ENCODE measurements around the gene MGME1. TPM values are rescaled to one million over a fixed set of nuclear protein-coding genes. Genes with fewer than 3 reads are reported as not detected.

Gene MGME1
- polyA plus RNA-seq, 3 donors: 40.1 to 46.0 (median 41.4) TPM

DNA sequence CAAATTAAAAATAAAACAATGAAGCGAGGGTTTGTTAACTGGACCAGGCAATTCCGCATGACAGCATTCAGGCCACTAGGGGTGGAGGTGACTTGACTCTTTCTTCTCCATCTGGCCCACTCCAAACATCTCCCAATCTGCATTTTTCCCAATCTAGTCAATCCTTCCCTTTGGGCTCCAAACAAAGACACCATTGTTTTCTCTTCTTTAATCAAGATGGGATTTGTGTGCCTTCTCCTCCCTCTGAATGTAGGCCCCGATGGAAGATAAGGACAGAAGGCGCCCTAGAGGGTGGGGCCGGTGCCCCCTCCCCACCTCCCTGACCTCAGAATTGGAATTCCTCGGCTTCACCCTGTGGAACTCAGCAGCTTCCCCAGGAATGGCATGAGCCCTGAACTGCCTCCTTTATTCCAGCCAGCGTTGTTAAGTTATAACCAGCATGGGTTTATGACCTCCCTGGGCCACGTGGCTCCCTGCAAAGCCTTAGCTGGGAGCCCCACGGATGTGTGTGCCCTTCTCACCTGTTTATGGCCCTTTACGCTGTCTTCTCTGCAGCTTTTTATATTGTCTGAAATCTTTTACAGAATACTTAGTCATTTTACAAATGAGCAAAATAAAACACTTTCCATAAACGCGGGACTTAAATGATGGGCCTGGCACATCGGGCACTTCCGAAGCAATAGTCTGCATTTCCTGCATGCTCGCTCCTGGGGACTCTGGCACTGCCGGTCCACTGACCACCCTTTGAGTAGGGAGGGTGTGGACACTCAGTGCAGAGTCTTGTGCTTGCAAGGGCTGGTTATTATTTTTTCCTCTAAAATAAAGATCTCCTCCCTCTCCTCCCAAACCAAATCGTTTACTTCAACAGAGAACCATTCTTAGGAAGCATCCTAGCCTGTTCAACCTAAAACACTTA, 64.4 kb downstream of the MGME1 start:
- DNase-seq (ENCODE audit: extremely low read depth in 1 of 11, low read depth in 9 of 11, low spot score in 4 of 11): no peak

GRCh38 chr20:18034039-18034438, 65.2 kb downstream of the MGME1 start:
- DNase-seq (ENCODE audit: extremely low read depth in 1 of 11, low read depth in 9 of 11, low spot score in 4 of 11): no peak

DNA sequence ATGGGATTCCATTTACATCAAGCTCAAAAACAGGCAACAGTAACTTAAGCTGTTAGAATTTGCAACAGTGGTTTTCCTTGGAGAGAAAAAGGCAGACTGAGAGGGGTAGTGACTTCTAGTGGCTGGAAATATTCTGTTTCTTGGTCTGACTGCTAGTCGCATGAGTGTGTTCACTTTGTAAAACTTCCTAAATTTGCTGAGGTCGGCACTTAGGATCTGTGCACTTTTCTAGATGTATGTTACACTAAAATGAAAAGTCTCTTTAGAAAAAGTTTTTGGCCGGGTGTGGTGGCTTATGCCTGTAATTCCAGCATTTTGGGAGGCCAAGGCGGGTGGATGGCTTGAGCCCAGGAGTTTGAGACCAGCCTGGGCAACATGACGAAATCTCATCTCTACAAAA, 70.2 kb downstream of the MGME1 start:
- no peak for DNase-seq (ENCODE audit: extremely low read depth in 1 of 11, low read depth in 9 of 11, low spot score in 4 of 11)

Other genes starting within 250 kb of the MGME1 start
- gene SNX5, start 224 bp upstream of the MGME1 start, polyA plus RNA-seq (ENCODE audit: insufficient read length in 3 of 3): 100 to 1,000 TPM; 209 to 251 (median 235) TPM
- 1 to 10 TPM in 2 of 3 donors, under 1 TPM in 1; 0.65 to 1.5 (median 1.2) TPM for gene OVOL2, start 88.9 kb downstream of the MGME1 start, polyA plus RNA-seq (ENCODE audit: insufficient read length in 3 of 3)
- gene KAT14, start 168.8 kb downstream of the MGME1 start, polyA plus RNA-seq (ENCODE audit: insufficient read length in 3 of 3): 10 to 100 TPM; 27.5 to 34.3 (median 31.8) TPM
- 10 to 100 TPM; 16.5 to 18.4 (median 17.9) TPM for gene PET117, start 168.8 kb downstream of the MGME1 start, polyA plus RNA-seq (ENCODE audit: insufficient read length in 3 of 3)

All from renal cortex interstitium (tissue), 11 donors.